ENCODE data around the gene HYPK.
"Not testable (repeated sequence)": the region's sequence is repeated elsewhere in the genome, so short reads cannot be mapped to it uniquely, and the experiment has no call there.

Gene HYPK

DNA sequence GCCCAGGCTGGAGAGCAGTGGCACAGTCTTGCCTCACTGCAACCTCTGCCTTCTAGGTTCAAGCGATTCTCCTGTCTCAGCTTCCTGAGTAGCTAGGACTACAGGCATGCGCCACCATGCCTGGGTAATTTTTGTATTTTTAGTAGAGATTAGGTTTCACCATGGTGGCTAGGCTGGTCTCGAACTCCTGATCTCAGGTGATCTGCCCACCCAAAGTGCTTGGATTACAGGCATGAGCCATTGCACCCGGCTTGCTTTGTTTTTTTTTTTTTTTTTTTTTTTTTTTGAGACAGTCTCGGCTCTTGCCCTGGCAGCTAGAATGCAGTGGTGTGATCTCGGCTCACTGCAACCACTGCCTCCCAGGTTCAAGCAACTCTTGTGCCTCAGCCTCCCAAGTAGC is 32.1 kb downstream of the HYPK start:
- DNase-seq (ENCODE audit: low read depth in 3 of 3, low spot score in 1 of 3) = not testable (repeated sequence)

DNA sequence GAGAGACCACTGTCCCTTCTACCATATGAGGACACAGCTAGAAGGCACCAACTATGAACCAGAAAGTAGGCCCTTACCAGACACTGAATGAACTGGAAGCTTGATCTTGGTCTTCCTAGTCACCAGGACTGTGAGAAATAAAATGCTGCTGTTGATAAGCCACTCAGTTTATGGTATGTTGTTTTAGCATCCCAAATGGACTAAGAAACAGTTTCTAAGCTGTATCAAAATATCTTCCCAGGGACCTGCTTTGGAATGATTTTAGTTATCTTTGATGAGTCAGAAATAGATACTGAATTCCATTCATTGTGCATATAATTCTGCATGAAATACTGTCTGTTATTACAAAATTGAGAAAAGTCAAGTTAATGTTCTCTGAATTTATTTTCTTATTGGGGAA is 45.0 kb downstream of the HYPK start:
- DNase-seq (ENCODE audit: low read depth in 3 of 3, low spot score in 1 of 3) = no peak

DNA sequence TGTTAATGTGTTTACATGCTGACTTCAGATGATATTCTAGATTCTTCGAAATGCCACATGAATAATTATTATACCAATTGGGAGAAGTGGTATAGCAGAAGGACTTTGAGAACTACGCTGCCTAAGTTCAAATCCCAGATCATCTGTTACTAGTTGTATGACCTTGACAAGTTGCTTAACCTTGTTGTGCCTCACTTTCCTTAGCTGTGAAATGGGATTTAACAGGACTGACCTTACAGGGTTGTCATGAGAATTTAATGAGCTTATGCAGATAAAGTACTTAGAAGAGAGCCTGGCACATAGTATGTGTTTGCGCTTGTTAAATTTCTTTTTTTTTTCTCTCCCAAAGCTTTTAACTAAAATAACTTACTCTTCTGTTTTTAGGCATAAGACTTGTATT is 50.9 kb downstream of the HYPK start:
- no peak for DNase-seq (ENCODE audit: low read depth in 3 of 3, low spot score in 1 of 3)

DNA sequence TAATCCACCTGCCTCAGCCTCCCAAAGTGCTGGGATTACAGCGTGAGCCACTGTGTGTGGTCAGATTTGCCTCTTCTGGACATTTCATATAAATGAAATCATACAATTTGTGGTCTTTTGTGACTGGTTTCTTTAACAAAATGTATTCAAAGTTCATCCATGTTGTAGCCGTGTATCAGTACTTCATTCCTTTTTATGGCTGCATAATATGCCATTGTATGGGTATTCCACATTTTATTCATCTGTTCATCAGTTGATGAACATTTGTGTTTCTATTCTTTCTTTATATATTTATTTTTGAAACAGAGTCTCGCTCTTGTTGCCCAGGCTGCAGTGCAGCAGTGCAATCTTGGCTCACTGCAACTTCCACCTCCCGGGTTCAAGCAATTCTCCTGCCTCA is 52.2 kb downstream of the HYPK start:
- no peak for DNase-seq (ENCODE audit: low read depth in 3 of 3, low spot score in 1 of 3)

Data from stimulated activated CD4-positive, alpha-beta T cell treated with anti-CD3 and anti-CD28 coated beads, TNF-alpha, amount 100 ng/mL, for 1 hour (primary cell).